ENCODE results near the gene LIN7A. TPM values are rescaled to one million over a fixed set of nuclear protein-coding genes. Genes with fewer than 3 reads are reported as not detected.

The LIN7A gene
- total and polyA plus RNA-seq, 2 experiments from 2014 or later: 5.2 to 9.9 TPM

DNA sequence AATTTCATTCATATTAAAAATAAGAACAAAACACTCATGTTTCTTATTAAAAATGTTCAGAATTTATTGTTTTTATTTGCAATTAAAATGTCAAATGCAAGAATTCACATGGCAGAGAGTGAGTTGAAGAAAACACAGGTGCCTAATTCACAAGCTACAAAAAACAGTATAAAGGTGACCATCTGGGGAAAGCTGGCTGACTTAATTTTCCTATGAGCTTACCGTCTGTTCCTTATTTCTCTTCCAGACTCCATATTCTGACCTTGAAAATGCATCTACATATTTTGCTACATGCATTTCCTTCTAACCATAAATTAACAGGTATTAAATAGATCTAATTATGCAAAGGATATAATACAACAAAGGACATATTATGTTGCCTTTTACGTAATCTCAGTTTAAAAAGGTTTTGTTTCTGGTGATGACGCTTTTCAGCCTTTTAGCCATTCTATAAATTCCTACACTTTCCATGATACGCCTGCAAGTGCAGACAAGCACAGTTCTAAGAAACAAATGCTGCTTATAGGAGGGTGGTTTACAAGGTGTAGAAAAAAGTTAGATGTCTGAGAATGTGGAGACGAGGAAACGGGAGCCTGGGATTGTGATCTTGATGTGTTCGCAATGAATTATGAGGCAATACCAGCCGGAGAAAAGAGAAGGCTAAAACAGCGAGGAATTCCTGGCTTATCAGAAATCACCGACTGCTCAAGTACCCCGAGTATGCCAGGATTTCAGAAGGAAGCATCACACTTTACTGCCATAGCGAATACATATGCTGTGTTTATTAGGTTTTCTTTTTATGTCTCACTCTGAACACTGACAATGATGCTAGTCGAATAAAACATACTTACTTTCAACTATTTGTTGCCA, 24.6 kb downstream of the LIN7A start:
- H3K4me1 ChIP-seq (ENCODE audit: insufficient read depth): no peaks in the 10 kb centered on the region
- peak overlapping the region; percentile 47 for H3K4me2 ChIP-seq
- H3K27me3 ChIP-seq: no peaks in the 10 kb centered on the region
- no peaks in the 10 kb centered on the region for H4K20me1 ChIP-seq (ENCODE audit: insufficient read depth, poor library complexity, severe bottlenecking)
- TF ChIP-seq EZH2 (IDR thresholded peaks at IDR 0.05; ENCODE audit: borderline replicate concordance) (no peak), CTCF (IDR thresholded peaks at IDR 0.05; ENCODE audit: poor library complexity) (no peak), EZH2phosphoT487 (IDR thresholded peaks at IDR 0.05; ENCODE audit: low read depth, severe bottlenecking, unreplicated experiment) (no peak)
- no peak for DNase-seq (ENCODE audit: low spot score)
- peak overlapping the region; percentile 14 for H2AFZ ChIP-seq
- no peaks in the 10 kb centered on the region for H3K79me2 ChIP-seq
- H3K9me3 ChIP-seq (ENCODE audit: low read depth): no peaks in the 10 kb centered on the region
- H3K9me2 ChIP-seq (replicated peaks; ENCODE audit: insufficient read depth): no peaks in the 10 kb centered on the region
- no peak overlapping the region for H3K27ac ChIP-seq
- 48% methylated on average over 13 of the region's 13 CpGs for WGBS (ENCODE audit: low lambda C conversion rate, missing lambda C conversion rate)
- H3K36me3 ChIP-seq (replicated peaks; ENCODE audit: insufficient read depth, low read depth): no peaks in the 10 kb centered on the region
- H3K4me3 ChIP-seq: no peak overlapping the region

GRCh38 chr12:80909370-80909769, 28.4 kb downstream of the LIN7A start:
- H3K79me2 ChIP-seq: no peaks in the 10 kb centered on the region
- H3K4me3 ChIP-seq: no peak overlapping the region
- H3K9me2 ChIP-seq (replicated peaks; ENCODE audit: insufficient read depth): no peaks in the 10 kb centered on the region
- no peaks in the 10 kb centered on the region for H4K20me1 ChIP-seq (ENCODE audit: insufficient read depth, poor library complexity, severe bottlenecking)
- no peaks in the 10 kb centered on the region for H3K4me1 ChIP-seq (ENCODE audit: insufficient read depth)
- H3K27ac ChIP-seq: no peak overlapping the region
- H3K27me3 ChIP-seq: no peaks in the 10 kb centered on the region
- no peaks in the 10 kb centered on the region for H3K9me3 ChIP-seq (ENCODE audit: low read depth)
- H3K36me3 ChIP-seq (replicated peaks; ENCODE audit: insufficient read depth, low read depth): no peaks in the 10 kb centered on the region
- WGBS (ENCODE audit: low lambda C conversion rate, missing lambda C conversion rate): 94% methylated on average over 6 of the region's 6 CpGs
- DNase-seq (ENCODE audit: low spot score): no peak
- no peak overlapping the region for H2AFZ ChIP-seq
- no peak for TF ChIP-seq EZH2 (IDR thresholded peaks at IDR 0.05; ENCODE audit: borderline replicate concordance)
- TF ChIP-seq CTCF (IDR thresholded peaks at IDR 0.05; ENCODE audit: poor library complexity): no peak
- no peak for TF ChIP-seq EZH2phosphoT487 (IDR thresholded peaks at IDR 0.05; ENCODE audit: low read depth, severe bottlenecking, unreplicated experiment)
- no peak overlapping the region for H3K4me2 ChIP-seq

DNA sequence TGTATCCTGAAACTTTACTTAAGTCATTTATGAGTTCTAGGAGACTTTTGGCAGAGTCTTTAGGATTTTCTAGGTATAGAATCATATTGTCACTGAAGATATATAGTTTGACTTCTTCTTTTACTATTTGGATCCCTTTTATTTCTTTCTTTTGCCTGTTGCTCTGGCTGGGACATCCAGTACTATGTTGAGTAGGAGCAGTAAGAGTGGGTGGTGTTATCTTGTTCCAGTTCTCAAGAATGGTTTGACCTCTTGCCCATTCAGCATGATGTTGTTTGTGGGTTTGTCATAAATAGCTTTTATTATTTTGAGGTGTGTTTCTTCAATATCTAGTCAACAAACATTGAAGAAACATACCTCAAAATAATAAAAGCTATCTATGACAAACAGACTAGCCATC, 35.0 kb downstream of the LIN7A start:
- no peak for DNase-seq (ENCODE audit: low spot score)
- no peaks in the 10 kb centered on the region for H3K9me3 ChIP-seq (ENCODE audit: low read depth)
- no peak overlapping the region for H2AFZ ChIP-seq
- H3K79me2 ChIP-seq: no peaks in the 10 kb centered on the region
- no peaks in the 10 kb centered on the region for H3K4me1 ChIP-seq (ENCODE audit: insufficient read depth)
- no peak overlapping the region for H3K4me2 ChIP-seq
- no peaks in the 10 kb centered on the region for H3K9me2 ChIP-seq (replicated peaks; ENCODE audit: insufficient read depth)
- H3K4me3 ChIP-seq: no peak overlapping the region
- TF ChIP-seq CTCF (IDR thresholded peaks at IDR 0.05; ENCODE audit: poor library complexity) (no peak), EZH2phosphoT487 (IDR thresholded peaks at IDR 0.05; ENCODE audit: low read depth, severe bottlenecking, unreplicated experiment) (no peak), EZH2 (IDR thresholded peaks at IDR 0.05; ENCODE audit: borderline replicate concordance) (no peak)
- no peak overlapping the region for H3K27ac ChIP-seq
- no peaks in the 10 kb centered on the region for H3K36me3 ChIP-seq (replicated peaks; ENCODE audit: insufficient read depth, low read depth)
- no peaks in the 10 kb centered on the region for H3K27me3 ChIP-seq
- H4K20me1 ChIP-seq (ENCODE audit: insufficient read depth, poor library complexity, severe bottlenecking): no peaks in the 10 kb centered on the region
